KMS-11 (cell line): ENCODE data around the gene FRMPD2.

Experiments used
- H2AFZ ChIP-seq: fragments of 200-600 bp; sonication (generic); 2 replicates; pipeline ENCODE4 v1.6.1; 2016; ENCODE audit warnings: antibody characterized with exemption, mixed run types, low read depth
- H3K27ac ChIP-seq: fragments of 200-600 bp; sonication (generic); 2 replicates; pipeline ENCODE4 v1.6.1; 2016; ENCODE audit warnings: mild to moderate bottlenecking, mixed run types
- H3K27me3 ChIP-seq: fragments of 200-600 bp; sonication (generic); 2 replicates; pipeline ENCODE4 v1.6.1; 2017; ENCODE audit warnings: mild to moderate bottlenecking, low read depth, mixed run types, moderate library complexity; ENCODE audit not compliant: insufficient read depth
- H3K36me3 ChIP-seq: fragments of 200-600 bp; sonication (generic); 2 replicates; pipeline ENCODE4 v1.6.1; 2017; ENCODE audit warnings: mild to moderate bottlenecking, mixed run types; ENCODE audit not compliant: insufficient read depth
- H3K4me1 ChIP-seq: fragments of 200-600 bp; sonication (generic); 2 replicates; pipeline ENCODE4 v1.6.1; 2016; ENCODE audit warnings: mild to moderate bottlenecking, low read depth, mixed run types; ENCODE audit not compliant: poor library complexity, severe bottlenecking
- H3K4me2 ChIP-seq: fragments of 200-600 bp; sonication (generic); 2 replicates; pipeline ENCODE4 v1.7.0; 2016; ENCODE audit warnings: mild to moderate bottlenecking, mixed run types
- H3K4me3 ChIP-seq: fragments of 200-600 bp; sonication (generic); IDR thresholded peaks from 2 replicates; pipeline ENCODE4 v1.6.1; 2017; ENCODE audit warnings: low read depth, low read length, mixed read lengths; ENCODE audit not compliant: insufficient read depth
- H3K79me2 ChIP-seq: fragments of 200-600 bp; sonication (generic); 2 replicates; pipeline ENCODE4 v1.6.1; 2016; ENCODE audit warnings: low read depth, mixed run types; ENCODE audit not compliant: insufficient read depth
- H3K9ac ChIP-seq: fragments of 200-600 bp; sonication (generic); 2 replicates; pipeline ENCODE4 v1.6.1; 2016; ENCODE audit warnings: mild to moderate bottlenecking, mixed run types
- H4K20me1 ChIP-seq: fragments of 200-600 bp; sonication (generic); 2 replicates; pipeline ENCODE4 v1.6.1; 2016; ENCODE audit warnings: mild to moderate bottlenecking, mixed run types; ENCODE audit not compliant: insufficient read depth
- TF ChIP-seq, protein P1 (sequence below): fragments of 200-600 bp; sonication (generic); conservative IDR thresholded peaks from 2 replicates; pipeline ENCODE4 v1.6.1; 2017; ENCODE audit warnings: low read depth, mild to moderate bottlenecking, antibody characterized with exemption, low read length, moderate library complexity, mixed read lengths

Gene FRMPD2

DNA sequence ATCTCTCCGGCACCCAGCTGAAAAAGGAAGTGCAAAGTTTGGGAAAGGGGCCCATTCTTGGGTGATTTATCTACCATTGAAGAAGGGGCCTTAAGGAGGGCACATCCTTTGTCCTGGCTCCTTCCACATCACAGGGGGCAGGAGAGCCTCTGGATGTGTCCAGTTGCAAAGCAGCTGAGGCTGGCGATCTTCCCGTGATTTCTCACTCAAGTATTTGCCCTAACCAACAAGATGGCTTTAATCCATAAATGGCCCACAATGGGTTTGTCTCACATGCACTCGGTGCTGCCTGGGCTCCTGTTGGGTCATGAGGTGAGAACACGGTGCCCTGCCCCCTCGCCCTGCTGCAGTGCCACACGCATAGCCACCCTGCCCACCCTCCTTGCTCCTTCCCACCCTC is 14.2 kb upstream of the FRMPD2 start:
- H3K27me3 ChIP-seq: no peaks in the 10 kb centered on the region
- no peak overlapping the region for H2AFZ ChIP-seq
- H3K9ac ChIP-seq: no peak overlapping the region
- H4K20me1 ChIP-seq: no peaks in the 10 kb centered on the region
- no peak overlapping the region for H3K27ac ChIP-seq
- no peak overlapping the region for H3K4me2 ChIP-seq
- no peaks in the 10 kb centered on the region for H3K4me1 ChIP-seq
- H3K4me3 ChIP-seq: no peak overlapping the region
- no peaks in the 10 kb centered on the region for H3K79me2 ChIP-seq
- H3K36me3 ChIP-seq: no peaks in the 10 kb centered on the region
- TF ChIP-seq, protein P1, sequence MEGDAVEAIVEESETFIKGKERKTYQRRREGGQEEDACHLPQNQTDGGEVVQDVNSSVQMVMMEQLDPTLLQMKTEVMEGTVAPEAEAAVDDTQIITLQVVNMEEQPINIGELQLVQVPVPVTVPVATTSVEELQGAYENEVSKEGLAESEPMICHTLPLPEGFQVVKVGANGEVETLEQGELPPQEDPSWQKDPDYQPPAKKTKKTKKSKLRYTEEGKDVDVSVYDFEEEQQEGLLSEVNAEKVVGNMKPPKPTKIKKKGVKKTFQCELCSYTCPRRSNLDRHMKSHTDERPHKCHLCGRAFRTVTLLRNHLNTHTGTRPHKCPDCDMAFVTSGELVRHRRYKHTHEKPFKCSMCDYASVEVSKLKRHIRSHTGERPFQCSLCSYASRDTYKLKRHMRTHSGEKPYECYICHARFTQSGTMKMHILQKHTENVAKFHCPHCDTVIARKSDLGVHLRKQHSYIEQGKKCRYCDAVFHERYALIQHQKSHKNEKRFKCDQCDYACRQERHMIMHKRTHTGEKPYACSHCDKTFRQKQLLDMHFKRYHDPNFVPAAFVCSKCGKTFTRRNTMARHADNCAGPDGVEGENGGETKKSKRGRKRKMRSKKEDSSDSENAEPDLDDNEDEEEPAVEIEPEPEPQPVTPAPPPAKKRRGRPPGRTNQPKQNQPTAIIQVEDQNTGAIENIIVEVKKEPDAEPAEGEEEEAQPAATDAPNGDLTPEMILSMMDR: no peak

DNA sequence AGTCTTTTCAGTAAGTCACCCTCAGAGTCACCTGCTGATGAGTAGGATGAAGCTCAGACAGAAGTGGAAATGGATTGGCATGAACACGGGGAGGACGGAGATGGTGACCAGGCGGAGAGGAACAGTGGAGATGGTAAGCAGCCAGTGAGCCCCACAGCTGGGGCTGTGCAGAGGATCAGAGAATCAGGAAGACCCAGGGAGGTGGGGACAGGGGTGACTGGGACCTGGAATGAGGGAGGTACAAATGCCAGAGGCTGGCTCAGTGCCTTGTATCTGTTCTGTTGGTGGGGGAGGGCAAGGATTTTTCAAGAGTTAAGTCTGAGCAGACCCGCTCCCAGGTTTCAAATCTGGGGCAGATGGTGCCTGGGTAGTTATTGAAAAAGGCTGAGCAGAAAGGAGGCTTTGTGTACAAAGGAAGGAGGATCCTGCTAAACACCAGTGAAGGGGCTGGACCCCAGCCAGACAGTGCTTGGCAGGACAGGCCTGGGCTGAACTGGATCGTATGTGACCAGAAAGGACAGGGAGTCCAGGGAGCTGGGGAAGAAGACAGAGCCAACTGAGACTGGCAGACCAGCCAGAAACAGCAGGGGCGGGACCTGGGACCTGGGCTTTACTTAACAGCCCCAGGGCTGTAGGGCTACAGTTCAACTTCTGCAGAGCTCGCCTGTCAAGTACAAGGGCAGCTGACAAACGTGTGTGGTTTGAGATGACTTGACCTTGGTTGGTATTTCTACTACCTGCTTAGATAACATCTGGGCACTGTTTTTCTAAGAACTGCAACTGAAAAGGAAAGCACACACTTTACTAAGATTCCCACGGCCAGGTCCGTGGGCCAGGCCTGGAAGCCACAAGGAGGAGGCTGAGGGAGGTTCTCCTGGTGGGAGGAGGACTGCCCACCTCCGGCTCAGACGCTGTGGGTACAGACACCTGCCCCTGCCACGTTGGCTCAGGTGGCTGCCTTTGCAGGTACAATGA is 13.2 kb upstream of the FRMPD2 start:
- TF ChIP-seq, protein P1: no peak
- no peak overlapping the region for H3K27ac ChIP-seq
- no peak overlapping the region for H2AFZ ChIP-seq
- H3K36me3 ChIP-seq: no peaks in the 10 kb centered on the region
- H3K9ac ChIP-seq: no peak overlapping the region
- no peak overlapping the region for H3K4me2 ChIP-seq
- no peaks in the 10 kb centered on the region for H4K20me1 ChIP-seq
- no peaks in the 10 kb centered on the region for H3K79me2 ChIP-seq
- H3K27me3 ChIP-seq: no peaks in the 10 kb centered on the region
- no peaks in the 10 kb centered on the region for H3K4me1 ChIP-seq
- H3K4me3 ChIP-seq: no peak overlapping the region

DNA sequence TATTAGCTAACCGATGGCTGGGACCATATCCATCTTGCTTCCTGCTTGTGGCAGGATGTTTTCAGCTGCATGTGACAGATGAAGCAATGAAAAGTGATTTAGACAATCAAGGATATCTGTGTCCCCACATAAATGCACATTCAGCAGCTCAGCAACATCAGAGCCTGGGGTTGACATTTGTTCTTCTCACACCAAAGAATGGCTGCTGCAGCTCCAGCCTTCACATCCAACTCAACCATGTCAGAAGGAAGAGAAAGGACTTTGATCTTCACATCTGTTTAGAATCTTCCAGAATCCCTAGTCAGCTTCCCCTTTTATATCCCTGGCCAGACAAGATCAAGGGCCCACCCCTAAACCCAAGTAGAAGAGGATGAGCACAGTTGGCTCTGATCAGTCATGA is 11.9 kb upstream of the FRMPD2 start:
- no peaks in the 10 kb centered on the region for H3K27me3 ChIP-seq

DNA sequence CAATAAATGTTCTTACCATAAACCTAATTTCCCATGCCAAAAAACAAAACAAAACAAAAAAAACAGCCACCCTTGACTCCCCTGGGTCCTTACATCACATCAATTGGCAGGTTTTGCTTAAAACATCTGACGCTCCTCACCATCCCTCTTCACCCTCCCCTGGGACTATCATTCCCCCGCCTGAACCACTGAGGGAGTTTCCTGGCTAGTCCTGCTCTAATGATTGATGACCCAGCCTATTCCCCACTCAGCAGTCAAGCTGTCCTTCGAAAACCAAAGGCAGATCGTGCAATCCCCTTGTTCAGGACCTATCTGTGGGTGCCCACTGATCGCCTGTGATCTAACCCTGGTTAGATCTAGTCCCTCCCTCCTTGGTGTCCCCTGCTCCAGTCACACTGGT is 11.2 kb upstream of the FRMPD2 start:
- Histone ChIP-seq H3K9ac (no peak overlapping the region), H3K27ac (no peak overlapping the region), H3K36me3 (no peaks in the 10 kb centered on the region), H3K4me3 (no peak overlapping the region), H3K4me2 (no peak overlapping the region), H3K27me3 (no peaks in the 10 kb centered on the region), H4K20me1 (no peaks in the 10 kb centered on the region), H3K4me1 (no peaks in the 10 kb centered on the region), H2AFZ (no peak overlapping the region), H3K79me2 (no peaks in the 10 kb centered on the region)
- TF ChIP-seq, protein P1: no peak

More for the DNA sequence above, 11.9 kb upstream of the FRMPD2 start:
- H3K4me3 ChIP-seq: no peak overlapping the region
- H3K9ac ChIP-seq: no peak overlapping the region
- H3K27ac ChIP-seq: no peak overlapping the region
- no peaks in the 10 kb centered on the region for H4K20me1 ChIP-seq
- H2AFZ ChIP-seq: no peak overlapping the region; the same call in 1 of the 2 replicates
- H3K4me2 ChIP-seq: no peak overlapping the region
- no peaks in the 10 kb centered on the region for H3K4me1 ChIP-seq
- no peaks in the 10 kb centered on the region for H3K36me3 ChIP-seq
- TF ChIP-seq, protein P1: no peak
- no peaks in the 10 kb centered on the region for H3K79me2 ChIP-seq
